ENCODE results near the gene STOX1. TPM values are rescaled to one million over a fixed set of nuclear protein-coding genes. Genes with fewer than 3 reads are reported as not detected.

The STOX1 gene
- total and polyA plus RNA-seq, 2 of the 13 experiments (the other 11 are each of a cell fraction or from before 2014, with no cell fraction given): 2.5 to 6.0 TPM

GRCh38 chr10:68900427-68901104, 73.2 kb downstream of the STOX1 start (continued):
- TF ChIP-seq ZNF614 (CRISPR knock-in tag; IDR thresholded peaks at IDR 0.05; ENCODE audit: borderline replicate concordance) (peak; percentile 53; the same call in 1 of the 2 replicates), ZSCAN9 (CRISPR knock-in tag; IDR thresholded peaks at IDR 0.05; ENCODE audit: borderline replicate concordance) (peak; percentile 71), ZNF383 (CRISPR knock-in tag; IDR thresholded peaks at IDR 0.05; ENCODE audit: borderline replicate concordance) (no peak), ZNF335 (CRISPR knock-in tag; IDR thresholded peaks at IDR 0.05) (peak; percentile 11; the same call in 1 of the 2 replicates), ATF4 (CRISPR knock-in tag; IDR thresholded peaks at IDR 0.05) (peak in 1 of 2 experiments; percentile 82; a peak in 2 of 4 replicates), TEAD3 (CRISPR knock-in tag; optimal IDR thresholded peaks at IDR 0.05; ENCODE audit: borderline replicate concordance) (peak; percentile 79), ZNF775 (CRISPR knock-in tag; IDR thresholded peaks at IDR 0.05; ENCODE audit: borderline replicate concordance) (peak; percentile 89), SALL1 (CRISPR knock-in tag; IDR thresholded peaks at IDR 0.05) (peak; percentile 81; the same call in 1 of the 2 replicates), NFYC (CRISPR knock-in tag; IDR thresholded peaks at IDR 0.05) (no peak), TAF15 (IDR thresholded peaks at IDR 0.05; ENCODE audit: low read depth, low read length, poor library complexity, severe bottlenecking) (no peak), ZNF704 (CRISPR knock-in tag; IDR thresholded peaks at IDR 0.05; ENCODE audit: borderline replicate concordance) (peak; percentile 86), KDM5B (CRISPR knock-in tag; IDR thresholded peaks at IDR 0.05; ENCODE audit: borderline replicate concordance) (peak; percentile 98; the same call in 1 of the 2 replicates), HIVEP1 (CRISPR knock-in tag; IDR thresholded peaks at IDR 0.05) (peak; percentile 84), ZNF460 (CRISPR knock-in tag; IDR thresholded peaks at IDR 0.05; ENCODE audit: borderline replicate concordance) (no peak; the same call in 1 of the 2 replicates), PRMT3 (CRISPR knock-in tag; IDR thresholded peaks at IDR 0.05; ENCODE audit: borderline replicate concordance, low read depth) (no peak), ZNF616 (CRISPR knock-in tag; IDR thresholded peaks at IDR 0.05; ENCODE audit: low read depth) (peak; percentile 87; the same call in 1 of the 2 replicates), ZNF331 (CRISPR knock-in tag; IDR thresholded peaks at IDR 0.05) (peak; percentile 90), U2AF2 (IDR thresholded peaks at IDR 0.05; ENCODE audit: low read depth, low read length) (no peak), ELF1 (CRISPR knock-in tag; IDR thresholded peaks at IDR 0.05) (no peak; the same call in 1 of the 2 replicates), ZNF282 (IDR thresholded peaks at IDR 0.05; ENCODE audit: partially characterized antibody) (no peak), MLLT10 (CRISPR knock-in tag; IDR thresholded peaks at IDR 0.05) (no peak), ZNF224 (CRISPR knock-in tag; IDR thresholded peaks at IDR 0.05) (no peak; the same call in 1 of the 2 replicates), MAFK (conservative IDR thresholded peaks at IDR 0.05 in 1 of 2, IDR thresholded peaks at IDR 0.05 in 1 of 2; ENCODE audit: low read length in 2 of 2) (no peak), ZNF24 (IDR thresholded peaks at IDR 0.05) (no peak), UBTF (CRISPR knock-in tag; IDR thresholded peaks at IDR 0.05) (peak; percentile 63)
- TF ChIP-seq, protein P1, sequence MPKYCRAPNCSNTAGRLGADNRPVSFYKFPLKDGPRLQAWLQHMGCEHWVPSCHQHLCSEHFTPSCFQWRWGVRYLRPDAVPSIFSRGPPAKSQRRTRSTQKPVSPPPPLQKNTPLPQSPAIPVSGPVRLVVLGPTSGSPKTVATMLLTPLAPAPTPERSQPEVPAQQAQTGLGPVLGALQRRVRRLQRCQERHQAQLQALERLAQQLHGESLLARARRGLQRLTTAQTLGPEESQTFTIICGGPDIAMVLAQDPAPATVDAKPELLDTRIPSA (CRISPR knock-in tag; IDR thresholded peaks at IDR 0.05; ENCODE audit: borderline replicate concordance): no peak
